Ectodermal cell (in vitro differentiated cells): Measurements from ENCODE around the gene KCNQ5.

Experiments
- H3K27ac ChIP-seq: 2 replicates; pipeline ENCODE4 v1.7.0; 2013; ENCODE audit warnings: mild to moderate bottlenecking, low read depth, low read length; ENCODE audit not compliant: insufficient read depth, poor library complexity, severe bottlenecking
- H3K27me3 ChIP-seq: 2 replicates; pipeline ENCODE4 v1.7.0; 2013; ENCODE audit warnings: mild to moderate bottlenecking, low read length; ENCODE audit not compliant: insufficient read depth, control insufficient read depth, poor library complexity, severe bottlenecking
- H3K36me3 ChIP-seq: one replicate; pipeline ENCODE4 v1.7.0; 2013; ENCODE audit warnings: low read length; ENCODE audit not compliant: control insufficient read depth, insufficient read depth
- H3K4me1 ChIP-seq: one replicate; pipeline ENCODE4 v1.7.0; 2013; ENCODE audit warnings: low read length; ENCODE audit not compliant: control insufficient read depth, insufficient read depth
- H3K4me3 ChIP-seq: 2 replicates; pipeline ENCODE4 v1.7.0; 2013; ENCODE audit warnings: low read depth, low read length, control low read depth; ENCODE audit not compliant: insufficient read depth
- H3K9me3 ChIP-seq: 2 replicates; pipeline ENCODE4 v1.7.0; 2013; ENCODE audit warnings: mild to moderate bottlenecking, low read length, moderate library complexity; ENCODE audit not compliant: control insufficient read depth
- WGBS, 2 experiments: methylation state at CpG; one replicate each; pipeline ENCODE4 v1.1.7; 2013; ENCODE audit warnings: missing lambda C conversion rate in 2 of 2; 5-methylcytosine and 5-hydroxymethylcytosine counted together

The KCNQ5 gene

DNA sequence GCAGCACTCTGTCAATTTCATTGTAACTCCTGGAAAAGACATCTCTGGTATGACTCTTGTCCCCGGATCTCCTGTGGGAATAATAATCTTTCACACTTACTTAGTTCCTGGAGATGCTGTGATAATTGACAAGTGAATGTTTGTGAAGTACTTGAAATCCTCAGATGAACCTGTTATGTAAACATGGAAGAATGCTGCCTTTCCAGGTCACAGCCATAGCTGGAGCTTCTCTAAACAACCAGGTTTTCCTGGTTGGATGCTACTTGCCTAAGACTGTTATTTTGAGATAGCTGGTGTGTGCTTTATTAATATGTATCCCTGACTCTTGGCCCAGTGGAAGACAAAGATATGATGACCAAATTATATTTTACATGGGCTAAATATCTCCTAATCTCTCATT, 228.6 kb downstream of the KCNQ5 start:
- Histone ChIP-seq H3K9me3 (no peaks in the 10 kb centered on the region), H3K27me3 (no peaks in the 10 kb centered on the region), H3K4me1 (no peaks in the 10 kb centered on the region), H3K36me3 (no peaks in the 10 kb centered on the region), H3K4me3 (no peak overlapping the region), H3K27ac (no peak overlapping the region)
- WGBS, 2 experiments: 100% methylated on average over 1 of the region's 1 CpG

- Histone ChIP-seq H3K9me3 (no peaks in the 10 kb centered on the region), H3K4me1 (no peaks in the 10 kb centered on the region), H3K4me3 (no peak overlapping the region), H3K27ac (no peak overlapping the region), H3K27me3 (no peaks in the 10 kb centered on the region), H3K36me3 (no peaks in the 10 kb centered on the region)
- WGBS, 2 experiments: 96 to 100% methylated on average over 1 to 2 of the region's 2 CpGs
Observed at GRCh38 chr6:72855471-72855870, 233.6 kb downstream of the KCNQ5 start.

- Histone ChIP-seq H3K27ac (no peak overlapping the region), H3K4me1 (no peaks in the 10 kb centered on the region), H3K4me3 (no peak overlapping the region), H3K36me3 (no peaks in the 10 kb centered on the region), H3K9me3 (no peaks in the 10 kb centered on the region), H3K27me3 (no peaks in the 10 kb centered on the region)
- 86 to 95% methylated on average over 3 of the region's 3 CpGs for WGBS, 2 experiments
Observed at GRCh38 chr6:72856801-72857200, 234.9 kb downstream of the KCNQ5 start.

- Histone ChIP-seq H3K27me3 (no peaks in the 10 kb centered on the region), H3K4me1 (no peaks in the 10 kb centered on the region), H3K4me3 (no peak overlapping the region), H3K9me3 (no peaks in the 10 kb centered on the region), H3K27ac (no peak overlapping the region), H3K36me3 (no peaks in the 10 kb centered on the region)
- 100% methylated on average over 3 of the region's 4 CpGs; no CpG with 5 or more reads in 1 of the 2 experiments for WGBS, 2 experiments
Observed at GRCh38 chr6:72857791-72858585, 236.1 kb downstream of the KCNQ5 start.

DNA sequence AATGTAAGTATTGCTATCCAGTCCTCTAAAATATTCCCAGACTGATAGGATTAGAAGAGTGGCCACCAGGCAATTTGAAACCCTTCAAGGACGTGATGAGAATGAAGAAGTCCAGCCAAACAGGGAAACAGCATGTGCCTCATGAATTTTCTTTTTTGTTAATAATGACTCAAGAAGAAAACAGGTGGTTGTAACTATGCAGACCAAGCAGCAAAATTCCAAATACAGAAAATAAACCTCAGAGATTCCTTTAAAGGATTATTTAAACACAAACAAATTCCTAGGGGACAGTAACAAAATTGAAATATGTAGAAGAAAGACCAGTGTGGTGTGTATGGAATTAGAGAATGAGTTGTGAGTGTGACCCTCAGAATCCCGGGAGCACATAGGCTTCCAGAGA, 239.2 kb downstream of the KCNQ5 start:
- H3K4me1 ChIP-seq: no peaks in the 10 kb centered on the region
- no peak overlapping the region for H3K27ac ChIP-seq
- WGBS, 2 experiments: 81 to 92% methylated on average over 2 of the region's 2 CpGs
- H3K9me3 ChIP-seq: no peaks in the 10 kb centered on the region
- no peaks in the 10 kb centered on the region for H3K36me3 ChIP-seq
- H3K4me3 ChIP-seq: no peak overlapping the region
- no peaks in the 10 kb centered on the region for H3K27me3 ChIP-seq

GRCh38 chr6:72861935-72862432, 240.1 kb downstream of the KCNQ5 start:
- Histone ChIP-seq H3K4me3 (no peak overlapping the region), H3K4me1 (no peaks in the 10 kb centered on the region), H3K36me3 (no peaks in the 10 kb centered on the region), H3K9me3 (no peaks in the 10 kb centered on the region), H3K27me3 (no peaks in the 10 kb centered on the region), H3K27ac (no peak overlapping the region)
- 85 to 95% methylated on average over 2 of the region's 2 CpGs for WGBS, 2 experiments

GRCh38 chr6:72863131-72863530, 241.3 kb downstream of the KCNQ5 start:
- Histone ChIP-seq H3K4me3 (no peak overlapping the region), H3K27ac (no peak overlapping the region), H3K9me3 (no peaks in the 10 kb centered on the region), H3K36me3 (no peaks in the 10 kb centered on the region), H3K4me1 (no peaks in the 10 kb centered on the region), H3K27me3 (no peaks in the 10 kb centered on the region)
- WGBS, 2 experiments: 56 to 83% methylated on average over 1 of the region's 1 CpG

DNA sequence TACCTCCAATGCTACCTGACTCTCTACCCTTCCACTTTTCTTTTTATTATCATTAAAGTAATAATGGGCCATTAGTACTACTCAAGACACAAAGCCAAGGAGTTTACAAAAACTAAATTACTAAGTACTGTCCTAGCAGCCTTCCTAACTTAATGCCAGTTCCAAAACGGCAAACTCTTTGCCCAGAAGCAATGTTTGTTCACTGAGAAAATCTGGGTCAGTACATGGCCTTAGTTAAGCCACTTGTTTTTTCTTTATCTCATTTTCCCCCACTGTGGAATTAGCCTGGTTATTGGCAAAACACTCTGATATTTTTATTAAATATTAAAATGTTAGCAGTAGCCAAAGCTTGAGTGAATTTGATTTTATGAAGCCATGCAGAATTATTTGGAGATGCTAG, 242.4 kb downstream of the KCNQ5 start:
- 86 to 100% methylated on average over 1 of the region's 1 CpG for WGBS, 2 experiments

GRCh38 chr6:72864799-72865198, 242.9 kb downstream of the KCNQ5 start:
- Histone ChIP-seq H3K4me3 (no peak overlapping the region), H3K27ac (no peak overlapping the region), H3K4me1 (no peaks in the 10 kb centered on the region), H3K9me3 (no peaks in the 10 kb centered on the region), H3K27me3 (no peaks in the 10 kb centered on the region), H3K36me3 (no peaks in the 10 kb centered on the region)

More for the DNA sequence above, 242.4 kb downstream of the KCNQ5 start:
- Histone ChIP-seq H3K9me3 (no peaks in the 10 kb centered on the region), H3K27ac (no peak overlapping the region), H3K36me3 (no peaks in the 10 kb centered on the region), H3K4me1 (no peaks in the 10 kb centered on the region), H3K4me3 (no peak overlapping the region), H3K27me3 (no peaks in the 10 kb centered on the region)

GRCh38 chr6:72865467-72865866, 243.6 kb downstream of the KCNQ5 start:
- Histone ChIP-seq H3K4me1 (no peaks in the 10 kb centered on the region), H3K27ac (no peak overlapping the region), H3K4me3 (no peak overlapping the region), H3K9me3 (no peaks in the 10 kb centered on the region), H3K36me3 (no peaks in the 10 kb centered on the region), H3K27me3 (no peaks in the 10 kb centered on the region)
- 90 to 94% methylated on average over 2 of the region's 2 CpGs for WGBS, 2 experiments
